Posterior cingulate gyrus (tissue), 11 donors: ENCODE results near the gene PARP3.

Experiments used
- DNase-seq, 10 donors: peaks; one replicate each; pipeline versions ENCODE4 v3.0.0 to v3.0.0-alpha.2; 2020 to 2021; ENCODE audit warnings: mixed read lengths in 3 of 10
- intact Hi-C: fragments of 100-400 bp; cut with DNase I; formaldehyde crosslinking; loops from one replicate; pipeline ENCODE4 v1.15.1; 2023

The PARP3 gene

DNA sequence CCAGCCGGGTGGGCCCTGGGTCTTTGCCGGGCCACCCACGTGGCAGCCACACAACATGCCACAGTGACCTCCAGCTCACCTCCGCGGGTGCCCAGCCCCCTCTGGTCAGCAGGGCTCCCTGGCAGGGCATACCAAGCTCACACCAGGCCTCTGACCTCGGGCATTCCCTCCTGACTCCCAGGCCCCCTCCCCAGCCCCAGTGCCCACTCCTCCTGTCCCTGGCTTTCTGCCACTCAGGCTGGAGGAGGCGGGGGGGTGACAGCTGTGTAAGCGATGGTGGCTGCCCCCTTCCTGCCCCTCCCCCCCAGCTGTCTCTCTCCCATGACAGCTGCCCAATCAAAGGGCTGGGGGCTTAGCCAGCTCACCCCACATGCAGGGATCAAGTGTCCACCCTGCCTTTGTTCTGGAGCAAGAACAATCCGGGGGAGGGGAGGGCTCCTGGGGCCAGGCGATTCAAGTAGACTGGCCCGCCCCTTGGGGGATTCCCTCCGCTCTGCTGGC lies 21.8 kb downstream of the PARP3 start:
- intact Hi-C loops: no loop called here
- peak in 7 of 10 donors; percentile 45 to 92 (median 70) for DNase-seq

DNA sequence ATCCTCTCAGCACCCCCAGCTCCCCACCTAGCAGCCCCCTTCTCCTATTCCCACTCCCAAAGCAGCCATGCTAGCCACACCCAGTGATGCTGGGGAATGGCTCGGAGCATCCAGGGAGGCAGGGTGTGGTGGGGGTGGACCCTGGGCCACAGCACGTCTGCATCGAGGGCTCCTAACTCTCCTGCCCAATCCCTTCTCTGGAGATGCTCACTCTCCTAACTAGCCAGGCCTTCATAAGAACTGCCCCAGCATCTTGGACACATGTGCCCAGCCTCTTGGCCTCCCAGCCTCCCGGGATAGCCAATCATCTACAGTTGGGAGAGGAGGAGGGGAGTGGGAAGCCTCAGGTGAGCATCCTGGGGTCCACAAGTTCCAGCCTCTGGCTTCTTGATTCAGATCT lies 22.4 kb downstream of the PARP3 start:
- peak in 1 of 10 donors; percentile 54 for DNase-seq
- intact Hi-C loops: no loop called here

DNA sequence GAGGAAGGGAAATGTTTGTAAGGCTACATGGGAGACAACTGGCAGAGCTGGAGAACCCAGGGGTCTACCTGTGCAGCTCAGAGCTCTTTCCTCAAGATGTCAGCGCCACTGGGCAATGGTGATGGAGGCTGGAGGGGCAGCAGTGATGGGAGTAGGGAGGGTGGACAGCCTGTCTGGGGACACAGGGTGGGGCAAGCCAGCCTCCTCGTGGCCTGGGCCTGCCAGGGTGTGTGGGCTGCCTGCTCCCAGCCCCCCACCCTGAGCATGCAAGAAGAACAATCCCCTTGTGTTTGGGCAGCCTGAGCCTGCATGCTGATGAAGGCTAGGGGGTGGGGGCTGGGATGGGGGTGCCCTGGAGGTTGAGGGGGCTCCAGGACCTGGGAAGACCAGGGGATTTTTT lies 23.9 kb downstream of the PARP3 start:
- DNase-seq: peak in 9 of 10 donors; percentile 57 to 97 (median 65)

DNA sequence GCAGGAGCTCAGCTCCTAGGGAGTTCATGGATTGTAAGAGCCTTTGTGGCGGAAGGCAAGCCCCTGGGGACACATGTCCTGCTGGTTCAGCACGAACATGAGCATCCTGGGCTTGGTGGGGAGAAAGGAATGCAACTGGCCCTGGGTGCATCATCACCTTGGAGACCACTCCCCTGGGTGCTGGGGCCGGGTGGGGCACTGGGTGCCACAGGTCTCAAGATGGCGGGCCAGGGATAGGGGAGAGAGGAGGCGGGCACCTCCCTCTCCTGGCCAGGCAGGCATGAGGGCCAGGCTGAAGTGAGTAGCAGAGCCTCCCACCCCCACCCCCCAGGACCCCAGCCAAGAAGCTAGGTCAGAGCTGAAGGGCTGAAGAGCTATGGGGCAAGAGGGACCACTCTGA lies 24.3 kb downstream of the PARP3 start:
- DNase-seq: no peak
- intact Hi-C loops: no loop called here

More for the DNA sequence above, 23.9 kb downstream of the PARP3 start:
- intact Hi-C loops: no loop called here

DNA sequence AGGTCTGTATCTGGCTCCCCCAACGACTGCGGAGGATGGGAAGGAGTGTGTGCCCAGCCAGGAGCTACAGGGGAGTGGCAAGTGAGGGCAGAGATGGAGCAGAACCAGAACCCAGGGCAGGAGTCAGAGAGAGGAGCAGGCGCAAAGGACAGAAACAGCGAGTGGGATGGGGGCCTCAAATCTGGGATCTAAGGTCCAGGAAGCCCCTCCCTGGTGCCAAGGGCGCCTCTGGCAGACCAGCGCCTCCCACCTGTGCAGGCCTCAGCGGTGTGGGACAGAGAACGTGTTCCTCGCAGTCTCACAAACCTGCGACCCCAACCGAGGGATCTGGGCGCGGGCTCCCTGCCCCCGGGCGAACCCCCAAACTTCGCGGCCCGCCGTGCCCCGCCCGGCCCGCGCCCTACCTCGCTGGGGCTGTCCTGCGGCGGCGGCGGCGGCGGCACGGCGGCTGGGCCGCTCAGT lies 24.8 kb downstream of the PARP3 start:
- no peak for DNase-seq
- intact Hi-C loops: no loop called here

DNA sequence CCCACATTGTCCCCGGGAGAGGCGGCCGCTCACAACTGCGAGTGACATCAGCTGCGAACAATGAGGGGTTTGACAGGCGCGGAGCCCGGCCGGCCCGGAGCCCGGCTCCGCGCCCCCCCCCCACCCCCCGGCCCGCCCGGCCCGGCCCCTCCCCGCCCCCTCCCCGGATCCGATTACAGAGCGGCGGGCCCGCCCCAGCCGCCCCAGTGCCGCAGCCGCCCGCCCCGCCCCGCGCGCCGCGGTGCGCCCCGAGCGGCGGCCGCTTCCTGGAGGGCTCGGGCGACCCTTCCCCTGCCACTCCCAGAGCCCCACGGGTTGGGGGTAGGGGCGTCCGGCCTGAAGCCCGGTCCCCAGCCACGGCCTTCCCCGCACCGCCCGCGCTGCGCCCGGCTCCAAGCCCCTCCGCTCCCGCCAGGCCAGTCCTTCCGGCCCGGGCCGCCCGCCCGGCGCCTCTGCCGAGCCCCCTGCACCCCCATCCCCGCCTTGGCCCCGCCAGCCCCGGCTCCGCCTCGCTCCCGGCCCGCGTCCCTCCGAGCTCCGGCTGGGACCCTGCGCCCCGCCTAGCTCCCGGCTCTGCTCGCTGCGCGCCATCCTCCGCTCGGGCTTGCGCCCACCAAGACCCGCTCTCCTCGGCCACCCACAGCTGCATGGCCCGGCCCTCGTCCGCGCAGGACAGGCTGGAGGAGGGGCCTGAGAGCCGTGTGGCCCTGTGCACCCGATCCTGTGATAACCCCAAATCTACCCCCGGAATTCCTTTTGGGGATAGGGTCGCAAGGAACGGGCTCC lies 25.4 kb downstream of the PARP3 start, which contains the start of gene PCBP4:
TSS of gene PCBP4 (minus strand) at position 71 of the 786 bp plus-strand sequence. CDS start 6,214 bp downstream, outside the sequence.
- intact Hi-C loops: no loop called here
- DNase-seq: peak; percentile 71 to 97 (median 80)

DNA sequence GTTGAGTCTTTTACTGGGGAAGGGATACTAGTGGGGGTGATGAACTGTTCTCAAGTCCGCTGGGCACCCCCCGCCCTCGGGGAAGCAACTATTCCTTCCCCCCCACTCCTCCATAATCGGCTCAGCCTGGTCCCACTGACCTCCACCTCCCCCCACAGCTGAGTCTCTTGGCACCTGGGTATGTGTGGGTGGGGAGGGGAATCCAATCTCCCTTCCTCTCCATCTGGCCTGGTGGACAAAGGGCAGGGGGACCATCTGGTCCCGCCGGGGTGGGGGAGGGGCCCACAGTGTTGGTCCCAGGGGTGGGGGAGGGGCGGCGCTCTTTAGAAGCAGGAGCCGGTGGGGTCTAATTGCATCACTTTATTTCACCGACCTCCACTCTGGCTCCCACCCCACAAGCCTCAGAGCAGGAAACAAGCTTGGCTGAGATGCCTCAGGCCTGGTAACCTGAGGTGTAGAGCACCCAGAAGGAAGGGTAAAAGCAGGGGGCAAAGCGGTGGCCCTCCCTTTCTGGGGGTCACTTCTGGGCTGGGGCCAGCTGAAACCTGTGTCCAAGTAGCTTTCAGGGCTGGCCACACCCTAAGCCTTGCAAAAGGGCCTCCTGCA lies 26.1 kb downstream of the PARP3 start:
- DNase-seq: no peak
- intact Hi-C loops: no loop called here

DNA sequence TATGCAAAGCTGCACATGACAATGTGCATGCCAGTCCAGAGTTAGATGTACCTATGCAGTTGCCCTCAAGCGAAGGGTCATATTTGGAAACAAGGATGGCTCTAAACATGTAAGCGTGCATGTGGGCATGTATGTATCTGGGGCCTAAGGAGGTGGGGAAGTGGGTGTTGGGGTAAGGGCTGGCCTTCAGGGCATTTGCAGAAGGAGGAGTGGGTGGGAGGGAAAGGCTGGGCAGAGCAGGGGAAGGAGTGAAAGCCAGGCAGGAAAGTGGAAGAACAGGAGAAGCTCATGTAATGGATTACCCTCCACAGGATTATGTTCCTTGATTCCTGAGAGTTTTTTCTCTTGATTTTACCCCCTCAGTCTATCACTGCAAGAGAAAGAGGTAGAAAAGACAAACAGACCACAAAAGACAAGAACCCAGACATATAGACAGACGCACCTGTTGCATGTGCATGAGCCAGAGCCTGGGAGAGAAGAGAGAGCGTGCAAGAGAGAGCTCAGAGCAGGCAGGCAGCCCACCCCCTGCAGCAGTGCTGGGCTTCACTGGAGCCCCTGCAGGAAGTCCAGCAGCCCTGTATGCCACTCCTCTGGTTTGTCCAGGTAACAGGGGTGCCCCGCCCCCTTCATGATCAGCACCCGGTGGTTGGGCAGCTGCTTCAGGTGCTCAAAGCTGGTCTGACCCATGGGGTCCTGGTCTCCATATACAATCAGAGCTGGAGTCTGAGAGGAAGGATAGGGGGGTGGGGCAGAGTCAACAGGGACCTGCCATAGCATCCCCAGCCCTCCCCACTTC lies 26.9 kb downstream of the PARP3 start:
- DNase-seq: no peak
- intact Hi-C loops: no loop called here

DNA sequence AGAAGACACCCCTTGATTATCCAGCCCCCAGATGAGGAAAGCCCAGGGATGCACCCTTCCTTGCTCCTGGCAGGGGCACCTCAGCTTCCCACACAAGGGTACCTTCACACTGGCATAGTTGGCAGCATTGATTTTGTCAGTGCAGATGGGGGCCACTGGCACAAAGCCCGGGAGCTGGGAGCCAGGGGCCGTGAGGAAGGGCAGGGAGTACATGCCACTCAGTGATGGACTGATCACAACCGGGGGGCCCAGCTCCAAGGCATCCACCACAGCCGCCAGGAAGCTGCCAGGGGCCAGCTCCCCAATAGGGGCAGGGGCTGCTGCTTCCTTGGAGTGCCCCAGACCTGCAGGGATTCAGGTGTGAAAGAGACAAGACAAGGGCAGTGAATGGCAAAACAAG lies 27.7 kb downstream of the PARP3 start:
- DNase-seq: no peak
- intact Hi-C loops: no loop called here

DNA sequence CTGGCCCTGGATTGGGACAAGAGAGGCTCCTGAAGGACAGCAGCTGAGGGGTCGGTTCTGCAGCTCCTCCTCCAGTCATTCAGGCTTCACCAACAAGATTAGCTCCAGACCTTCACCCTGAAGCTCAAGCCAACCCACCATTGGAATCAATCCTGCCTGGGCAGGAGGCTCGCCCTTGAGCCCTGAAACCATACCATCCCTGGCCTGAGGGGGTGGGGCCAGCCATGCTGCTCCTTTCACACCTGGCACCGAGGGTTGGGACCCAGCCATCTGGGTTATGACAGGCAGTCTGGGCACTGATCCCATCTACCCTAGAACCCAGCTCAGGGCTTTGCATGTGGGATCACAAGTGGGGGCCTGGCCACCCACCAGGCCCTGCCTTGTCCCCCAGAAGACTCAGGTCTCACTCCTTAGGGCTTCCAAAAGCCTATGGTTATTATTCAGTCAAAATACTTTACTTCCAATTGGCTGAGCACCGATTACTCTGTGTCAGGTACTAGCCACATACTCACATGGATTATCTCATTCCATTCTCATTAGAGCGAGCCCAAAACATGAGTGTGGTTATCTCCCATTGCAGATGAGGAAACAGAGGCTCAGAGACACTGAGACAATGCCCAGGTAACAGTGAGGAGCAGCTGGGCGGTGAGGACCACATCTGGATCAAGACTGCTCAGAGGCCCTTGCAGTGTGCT lies 28.6 kb downstream of the PARP3 start:
- DNase-seq: no peak
- intact Hi-C loops: no loop called here

DNA sequence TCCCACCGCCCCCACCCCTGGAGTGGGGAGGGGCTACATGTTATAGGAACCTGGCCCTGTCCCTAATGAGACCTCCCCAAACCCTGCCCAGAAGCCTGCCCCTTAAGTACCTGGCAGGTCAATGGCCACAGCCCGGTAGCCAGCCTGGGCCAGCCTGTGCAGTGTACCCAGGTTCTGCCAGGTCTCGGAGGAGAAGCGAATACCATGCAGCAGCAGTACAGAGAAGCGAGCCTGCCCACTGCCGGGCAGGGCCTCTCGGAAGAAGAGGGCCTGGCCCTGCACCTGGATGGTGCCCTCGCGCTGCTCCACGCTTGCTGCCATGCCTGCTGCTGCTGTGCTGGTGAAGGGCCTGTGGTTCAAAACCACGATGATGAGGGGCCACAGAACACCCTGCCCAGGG lies 29.2 kb downstream of the PARP3 start:
- intact Hi-C loops: no loop called here
- peak in 1 of 10 donors; percentile 47 for DNase-seq

DNA sequence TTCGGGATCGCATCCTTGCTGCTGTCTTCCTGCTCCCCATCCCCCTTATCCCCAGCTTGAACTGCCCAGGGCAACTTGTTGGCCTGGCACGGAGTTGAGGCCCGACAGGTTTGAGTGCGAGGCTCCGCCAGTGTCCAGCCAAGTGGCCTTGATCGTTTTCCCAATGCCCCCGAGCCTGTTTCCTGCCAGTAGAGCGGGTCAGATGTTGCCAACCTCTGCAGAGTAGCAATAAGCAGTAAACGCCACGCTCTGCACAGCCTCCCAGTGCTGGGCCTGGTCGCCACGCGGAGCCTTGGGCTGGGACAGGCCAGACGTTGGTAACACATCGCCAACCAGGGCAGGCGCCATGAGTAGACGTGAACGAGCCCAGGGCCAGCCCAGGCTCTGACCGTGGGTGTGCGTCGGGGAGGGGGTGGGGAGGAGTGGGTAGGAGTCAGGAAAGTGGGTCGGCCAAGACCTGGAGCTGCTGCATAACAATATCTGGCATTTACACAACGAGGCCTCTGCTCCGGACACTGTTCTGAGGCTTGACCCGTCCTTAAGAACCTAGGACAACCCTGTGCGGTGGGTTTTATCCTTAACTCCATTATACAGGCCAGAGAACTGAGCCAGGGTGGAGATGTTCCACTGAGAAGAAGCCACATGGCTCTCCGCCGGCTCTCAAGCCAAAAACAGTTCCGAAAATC lies 32.3 kb downstream of the PARP3 start:
- intact Hi-C loops: loop anchor here (1.0 kb wide), 1 partner anchor 32 kb away; the partner anchor contains the start of gene PARP3
- DNase-seq: peak in 3 of 10 donors; percentile 33 to 80 (median 79)

DNA sequence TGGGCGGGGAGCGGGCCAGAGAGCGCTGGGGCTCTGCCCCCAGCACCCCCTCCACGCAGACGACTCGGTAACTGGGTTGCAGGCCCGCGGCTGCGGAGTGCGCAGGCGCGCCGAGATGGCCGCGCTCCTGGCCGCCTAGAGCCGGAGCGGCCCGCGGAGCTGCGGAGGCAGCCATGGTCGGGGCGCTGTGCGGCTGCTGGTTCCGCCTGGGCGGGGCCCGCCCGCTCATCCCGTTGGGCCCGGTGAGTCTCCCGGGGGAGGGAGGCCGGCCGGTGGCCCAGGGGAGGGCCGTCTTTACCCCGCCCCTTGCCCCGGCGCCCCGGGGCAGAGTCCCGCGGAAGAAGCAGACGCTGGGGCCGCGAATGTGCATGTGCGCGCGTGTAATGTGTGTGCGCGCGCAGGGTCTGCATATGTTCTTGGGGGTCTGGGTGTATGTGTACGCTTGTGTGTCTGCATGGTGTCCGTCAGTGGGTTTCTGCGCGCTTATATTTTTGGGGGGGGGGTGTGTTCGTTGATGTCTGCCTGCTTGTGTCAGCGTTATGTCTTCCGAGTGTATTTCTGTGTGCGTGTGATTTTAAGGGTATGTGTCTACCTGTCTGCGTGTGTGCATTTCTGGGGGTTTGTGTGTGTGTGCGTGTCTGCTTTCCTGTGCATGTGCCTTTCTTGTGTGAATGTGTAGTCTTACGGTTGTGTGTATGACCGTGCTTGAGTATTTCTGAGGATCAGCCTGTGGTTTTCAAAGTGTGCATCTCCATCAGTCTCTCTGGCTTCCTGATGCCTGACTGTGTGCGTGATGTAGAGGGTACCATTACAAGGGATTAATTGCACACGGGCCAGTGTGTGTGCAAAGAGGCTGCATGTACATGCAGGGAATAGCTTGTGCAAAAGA lies 33.0 kb downstream of the PARP3 start, which contains the start of gene ABHD14A:
TSS of gene ABHD14A (plus strand) at position 102 of the 889 bp plus-strand sequence. CDS start at position 174, 72 bp downstream.
- intact Hi-C loops: loop anchor here (1.0 kb wide), 1 partner anchor 33 kb away; the partner anchor contains the start of gene PARP3
- DNase-seq: peak; percentile 62 to 97 (median 73)

DNA sequence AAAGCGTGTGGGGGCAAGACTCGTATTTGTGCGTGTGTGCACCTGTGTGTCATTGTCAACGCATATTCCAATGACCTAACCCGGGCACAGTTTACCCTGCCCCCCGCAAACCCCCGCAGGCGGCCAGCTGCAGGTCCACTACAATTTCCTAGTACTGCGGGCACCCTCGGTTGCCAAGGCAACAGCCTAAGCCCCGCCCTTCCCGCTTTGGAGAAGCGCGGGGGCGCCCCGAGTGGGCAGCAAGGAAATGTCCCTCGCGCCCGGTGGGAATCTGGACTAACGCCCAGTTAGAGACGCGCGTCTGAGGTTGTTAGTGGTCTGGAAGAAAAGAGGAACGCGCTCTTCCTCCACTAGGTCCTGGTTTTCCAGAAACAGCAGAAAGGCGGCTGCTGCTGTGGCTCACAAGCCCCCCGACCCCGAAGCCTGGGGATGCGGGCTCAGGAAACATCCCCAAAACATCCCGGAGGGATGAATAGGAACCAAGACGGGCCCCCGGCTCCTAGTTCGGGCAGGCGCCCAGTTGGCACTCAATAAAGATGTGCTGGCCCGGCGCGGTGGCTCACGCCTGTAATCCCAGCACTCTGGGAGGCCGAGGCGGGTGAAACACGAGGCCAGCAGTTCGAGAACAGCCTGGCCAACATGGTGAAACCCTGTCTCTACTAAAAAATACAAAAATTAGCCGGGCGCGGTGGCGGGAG lies 33.8 kb downstream of the PARP3 start:
- intact Hi-C loops: no loop called here
- DNase-seq: peak; percentile 78 to 98 (median 90)

DNA sequence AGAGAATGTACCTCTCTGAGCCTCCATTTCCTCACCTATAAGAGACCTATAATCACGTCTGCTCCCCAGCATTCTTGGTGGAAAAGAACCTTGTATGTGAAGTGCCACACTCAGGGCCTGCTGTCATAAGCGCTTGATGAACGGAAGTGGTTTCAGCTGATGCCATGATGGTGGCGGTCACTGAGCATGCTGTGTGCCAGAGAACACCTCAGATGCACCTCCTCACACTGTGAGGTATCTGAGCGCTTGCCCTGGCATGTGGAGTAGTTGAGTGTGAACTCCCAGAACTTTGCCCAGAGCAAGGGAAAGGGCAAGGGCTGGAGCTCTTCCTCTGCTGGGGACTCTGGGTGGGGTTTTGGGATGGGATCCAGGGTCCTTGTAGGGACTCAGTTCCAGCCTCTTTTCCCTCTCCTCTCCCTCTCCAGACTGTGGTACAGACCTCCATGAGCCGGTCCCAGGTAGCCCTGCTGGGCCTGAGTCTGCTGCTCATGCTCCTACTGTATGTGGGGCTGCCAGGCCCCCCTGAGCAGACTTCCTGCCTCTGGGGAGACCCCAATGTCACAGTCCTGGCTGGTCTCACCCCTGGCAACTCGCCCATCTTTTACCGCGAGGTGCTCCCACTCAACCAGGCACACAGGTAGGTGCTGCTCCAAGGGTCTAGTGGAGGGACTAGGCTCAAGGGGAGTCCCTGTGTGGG lies 35.4 kb downstream of the PARP3 start:
- intact Hi-C loops: no loop called here
- DNase-seq: peak in 1 of 10 donors; percentile 79

DNA sequence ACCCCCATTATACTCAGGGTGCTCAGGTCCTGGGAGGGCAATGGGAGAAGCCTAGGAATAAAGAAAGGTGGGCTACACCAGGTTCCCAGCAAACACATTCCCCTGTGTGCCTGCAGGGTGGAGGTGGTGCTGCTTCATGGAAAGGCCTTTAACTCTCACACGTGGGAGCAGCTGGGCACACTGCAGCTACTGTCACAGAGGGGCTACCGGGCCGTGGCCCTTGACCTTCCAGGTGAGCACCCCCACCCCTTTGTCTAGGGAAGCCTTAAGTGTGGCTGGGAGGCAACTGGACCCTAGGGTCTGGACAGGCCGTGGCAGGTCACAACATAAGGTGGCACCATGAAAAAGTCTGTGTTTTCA lies 36.0 kb downstream of the PARP3 start:
- intact Hi-C loops: no loop called here
- DNase-seq: peak in 2 of 10 donors; percentile 36 to 53

DNA sequence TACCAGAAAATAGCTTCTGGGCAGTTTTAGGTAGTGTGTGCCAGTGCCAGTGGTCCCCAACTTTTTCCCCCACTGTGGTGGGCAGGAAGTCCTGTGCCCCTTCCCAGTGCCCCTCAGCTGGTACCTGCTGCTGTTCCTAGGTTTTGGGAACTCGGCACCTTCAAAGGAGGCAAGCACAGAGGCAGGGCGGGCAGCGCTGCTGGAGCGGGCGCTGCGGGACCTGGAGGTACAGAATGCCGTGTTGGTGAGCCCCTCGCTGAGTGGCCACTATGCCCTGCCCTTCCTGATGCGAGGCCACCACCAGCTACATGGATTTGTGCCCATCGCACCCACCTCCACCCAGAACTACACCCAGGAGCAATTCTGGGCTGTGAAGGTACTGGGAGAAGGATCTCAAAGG lies 38.1 kb downstream of the PARP3 start:
- DNase-seq: peak in 1 of 10 donors; percentile 47
- intact Hi-C loops: no loop called here
